ENCODE data around the gene UCK2. TPM values are rescaled to one million over a fixed set of nuclear protein-coding genes. Genes with fewer than 3 reads are reported as not detected.
A peak's percentile ranks its signal among the peaks of the same experiment; 100 is the strongest.

The UCK2 gene
- total and polyA plus RNA-seq, 9 of the 15 experiments (the other 6 are each of a cell fraction or from before 2014, with no cell fraction given) = 71.6 to 145 (median 95.8) TPM

DNA sequence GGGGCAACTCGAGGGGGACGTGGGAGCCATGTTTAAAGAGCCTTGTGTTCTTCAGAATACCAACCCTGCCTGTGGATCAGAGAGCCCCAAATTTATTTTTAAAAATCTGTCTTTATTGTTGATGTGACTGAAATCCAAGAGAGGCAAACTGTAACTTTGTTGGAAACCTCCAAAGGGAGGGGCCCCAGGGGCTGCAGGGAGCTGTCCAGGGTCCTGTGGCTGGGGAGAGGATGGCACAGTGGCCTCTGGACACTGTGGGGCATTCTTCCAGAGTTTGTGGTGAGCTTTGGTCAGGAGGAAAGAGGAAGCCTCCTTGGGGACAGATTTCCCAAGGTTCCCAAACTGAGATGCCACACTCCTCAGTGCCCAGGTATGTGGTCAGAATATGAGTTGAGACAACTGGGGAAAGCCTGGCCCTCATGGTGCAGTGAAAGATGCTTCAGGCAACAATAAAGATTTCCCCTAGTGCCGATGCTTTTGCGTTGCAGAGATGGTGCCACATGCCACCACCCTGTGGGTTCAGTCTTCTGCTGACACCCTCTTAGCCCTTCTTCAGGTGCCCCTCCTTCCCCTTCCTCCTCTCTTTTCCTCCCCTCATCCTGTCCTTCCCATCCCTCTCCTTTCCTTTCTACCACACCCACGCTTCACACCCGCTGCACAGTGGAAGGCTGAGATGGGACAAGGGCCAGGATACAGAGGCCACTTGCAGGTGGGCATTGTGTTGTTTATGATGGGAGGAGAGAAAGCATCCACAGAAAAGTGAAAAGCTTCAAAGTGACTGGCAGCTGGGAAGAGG lies 122.1 kb downstream of the UCK2 start:
- Histone ChIP-seq H3K9ac (ENCODE audit: insufficient read depth in 1 of 2, low read depth in 2 of 2, low read length in 2 of 2) (no peak overlapping the region), H3K4me2 (ENCODE audit: insufficient read depth, low read length) (no peak overlapping the region), H3K9me1 (ENCODE audit: control insufficient read depth, insufficient read depth, low read length) (no peaks in the 10 kb centered on the region), H3K27ac (ENCODE audit: extremely low read depth, low read depth, low read length) (no peak overlapping the region), H4K20me1 (replicated peaks; ENCODE audit: control insufficient read depth, insufficient read depth, low read length) (no peaks in the 10 kb centered on the region), H3K4me3 (no peak overlapping the region), H3K36me3 (ENCODE audit: control insufficient read depth, insufficient read depth, low read length) (no peaks in the 10 kb centered on the region), H3K27me3 (ENCODE audit: control insufficient read depth in 2 of 2, insufficient read depth in 2 of 2, low read length in 2 of 2) (peaks cover 0 to 8% of the 10 kb centered on the region in 2 experiments; a peak in 2 of 5 replicates), H3K9me3 (replicated peaks; ENCODE audit: control insufficient read depth, insufficient read depth, low read depth, low read length) (no peaks in the 10 kb centered on the region), H2AFZ (ENCODE audit: low read depth, low read length) (no peak overlapping the region), H3K79me2 (ENCODE audit: control insufficient read depth, insufficient read depth, low read length) (no peaks in the 10 kb centered on the region), H3K4me1 (replicated peaks in 1 of 2; ENCODE audit: control insufficient read depth in 2 of 2, insufficient read depth in 2 of 2, low read length in 2 of 2) (no peaks in the 10 kb centered on the region)
- ChIA-PET POLR2A (interaction anchor here (0.6 to 1.3 kb wide), 3 partner anchors 14 to 724 kb away, joined by 3 to 5 read pairs (median 3); no protein-coding TSS in a partner anchor), CTCF (ENCODE audit: low intra/inter-chr PET ratio) (no interaction called here)
- intact Hi-C loops (cut with micrococcal nuclease) = no loop called here
- WGBS (ENCODE audit: insufficient coverage, low coverage, missing lambda C conversion rate) = under 1% methylated on average over 6 of the region's 6 CpGs
- ATAC-seq (peak; percentile 88), FAIRE-seq (no peak), DNase-seq (ENCODE audit: extremely low read depth in 1 of 4, low spot score in 3 of 4) (peak; percentile 25 to 49 (median 38))
- in situ Hi-C loops (cut with MboI) = no loop called here
- BruUV-seq (replicated peaks) = no TSS peak
- TF ChIP-seq MAZ (CRISPR knock-in tag; conservative IDR thresholded peaks at IDR 0.05 in 1 of 2, IDR thresholded peaks at IDR 0.05 in 1 of 2) = peak in 1 of 2 experiments; percentile 40; a peak in 1 of 4 replicates
- no peak for TF ChIP-seq SMAD1 (IDR thresholded peaks at IDR 0.05; ENCODE audit: low read depth, low read length, partially characterized antibody)
- TF ChIP-seq RCOR1 (IDR thresholded peaks at IDR 0.05; ENCODE audit: borderline replicate concordance in 1 of 2, low read depth in 2 of 2, low read length in 2 of 2) = peak in 1 of 2 experiments; percentile 47; a peak in 1 of 4 replicates
- TF ChIP-seq BRD4 (IDR thresholded peaks at IDR 0.05) = no peak
- TF ChIP-seq, protein P1, sequence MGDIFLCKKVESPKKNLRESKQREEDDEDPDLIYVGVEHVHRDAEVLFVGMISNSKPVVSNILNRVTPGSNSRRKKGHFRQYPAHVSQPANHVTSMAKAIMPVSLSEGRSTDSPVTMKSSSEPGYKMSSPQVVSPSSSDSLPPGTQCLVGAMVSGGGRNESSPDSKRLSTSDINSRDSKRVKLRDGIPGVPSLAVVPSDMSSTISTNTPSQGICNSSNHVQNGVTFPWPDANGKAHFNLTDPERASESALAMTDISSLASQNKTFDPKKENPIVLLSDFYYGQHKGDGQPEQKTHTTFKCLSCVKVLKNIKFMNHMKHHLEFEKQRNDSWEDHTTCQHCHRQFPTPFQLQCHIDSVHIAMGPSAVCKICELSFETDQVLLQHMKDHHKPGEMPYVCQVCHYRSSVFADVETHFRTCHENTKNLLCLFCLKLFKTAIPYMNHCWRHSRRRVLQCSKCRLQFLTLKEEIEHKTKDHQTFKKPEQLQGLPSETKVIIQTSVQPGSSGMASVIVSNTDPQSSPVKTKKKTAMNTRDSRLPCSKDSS (IDR thresholded peaks at IDR 0.05; ENCODE audit: low read depth, partially characterized antibody) = no peak
- TF ChIP-seq EHMT2 (IDR thresholded peaks at IDR 0.05) = peak; percentile 93
- TF ChIP-seq, protein P2, sequence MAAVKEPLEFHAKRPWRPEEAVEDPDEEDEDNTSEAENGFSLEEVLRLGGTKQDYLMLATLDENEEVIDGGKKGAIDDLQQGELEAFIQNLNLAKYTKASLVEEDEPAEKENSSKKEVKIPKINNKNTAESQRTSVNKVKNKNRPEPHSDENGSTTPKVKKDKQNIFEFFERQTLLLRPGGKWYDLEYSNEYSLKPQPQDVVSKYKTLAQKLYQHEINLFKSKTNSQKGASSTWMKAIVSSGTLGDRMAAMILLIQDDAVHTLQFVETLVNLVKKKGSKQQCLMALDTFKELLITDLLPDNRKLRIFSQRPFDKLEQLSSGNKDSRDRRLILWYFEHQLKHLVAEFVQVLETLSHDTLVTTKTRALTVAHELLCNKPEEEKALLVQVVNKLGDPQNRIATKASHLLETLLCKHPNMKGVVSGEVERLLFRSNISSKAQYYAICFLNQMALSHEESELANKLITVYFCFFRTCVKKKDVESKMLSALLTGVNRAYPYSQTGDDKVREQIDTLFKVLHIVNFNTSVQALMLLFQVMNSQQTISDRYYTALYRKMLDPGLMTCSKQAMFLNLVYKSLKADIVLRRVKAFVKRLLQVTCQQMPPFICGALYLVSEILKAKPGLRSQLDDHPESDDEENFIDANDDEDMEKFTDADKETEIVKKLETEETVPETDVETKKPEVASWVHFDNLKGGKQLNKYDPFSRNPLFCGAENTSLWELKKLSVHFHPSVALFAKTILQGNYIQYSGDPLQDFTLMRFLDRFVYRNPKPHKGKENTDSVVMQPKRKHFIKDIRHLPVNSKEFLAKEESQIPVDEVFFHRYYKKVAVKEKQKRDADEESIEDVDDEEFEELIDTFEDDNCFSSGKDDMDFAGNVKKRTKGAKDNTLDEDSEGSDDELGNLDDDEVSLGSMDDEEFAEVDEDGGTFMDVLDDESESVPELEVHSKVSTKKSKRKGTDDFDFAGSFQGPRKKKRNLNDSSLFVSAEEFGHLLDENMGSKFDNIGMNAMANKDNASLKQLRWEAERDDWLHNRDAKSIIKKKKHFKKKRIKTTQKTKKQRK (IDR thresholded peaks at IDR 0.05; ENCODE audit: borderline replicate concordance, low read depth, low read length) = no peak
- TF ChIP-seq FOSL1 (tag; conservative IDR thresholded peaks at IDR 0.05) = no peak
- no peak for TF ChIP-seq ZNF75A (CRISPR knock-in tag; IDR thresholded peaks at IDR 0.05)
- no peak for TF ChIP-seq RNF2 (IDR thresholded peaks at IDR 0.05)
- TF ChIP-seq, protein P3, sequence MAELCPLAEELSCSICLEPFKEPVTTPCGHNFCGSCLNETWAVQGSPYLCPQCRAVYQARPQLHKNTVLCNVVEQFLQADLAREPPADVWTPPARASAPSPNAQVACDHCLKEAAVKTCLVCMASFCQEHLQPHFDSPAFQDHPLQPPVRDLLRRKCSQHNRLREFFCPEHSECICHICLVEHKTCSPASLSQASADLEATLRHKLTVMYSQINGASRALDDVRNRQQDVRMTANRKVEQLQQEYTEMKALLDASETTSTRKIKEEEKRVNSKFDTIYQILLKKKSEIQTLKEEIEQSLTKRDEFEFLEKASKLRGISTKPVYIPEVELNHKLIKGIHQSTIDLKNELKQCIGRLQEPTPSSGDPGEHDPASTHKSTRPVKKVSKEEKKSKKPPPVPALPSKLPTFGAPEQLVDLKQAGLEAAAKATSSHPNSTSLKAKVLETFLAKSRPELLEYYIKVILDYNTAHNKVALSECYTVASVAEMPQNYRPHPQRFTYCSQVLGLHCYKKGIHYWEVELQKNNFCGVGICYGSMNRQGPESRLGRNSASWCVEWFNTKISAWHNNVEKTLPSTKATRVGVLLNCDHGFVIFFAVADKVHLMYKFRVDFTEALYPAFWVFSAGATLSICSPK (IDR thresholded peaks at IDR 0.05; ENCODE audit: borderline replicate concordance) = no peak
- TF ChIP-seq ZBTB7A (IDR thresholded peaks at IDR 0.05; ENCODE audit: borderline replicate concordance, control insufficient read depth, low read depth, low read length) = 0 out of 2 replicates have a peak, but pooled peaks have one; percentile 28
- TF ChIP-seq HNRNPUL1 (IDR thresholded peaks at IDR 0.05; ENCODE audit: low read length) = no peak
- no peak for TF ChIP-seq TCF7 (IDR thresholded peaks at IDR 0.05; ENCODE audit: borderline replicate concordance)

Data from K562 (cell line).